HCT116 (cell line): Measurements from ENCODE around the gene SPTBN4. TPM values are rescaled to one million over a fixed set of nuclear protein-coding genes. Genes with fewer than 3 reads are reported as not detected.
"Not testable (repeated sequence)": the region's sequence is repeated elsewhere in the genome, so short reads cannot be mapped to it uniquely, and the experiment has no call there.

ENCODE experiments used
- ATAC-seq: fragments of 200-7000 bp; cut with Tn5 transposase; 2 replicates; pipeline ENCODE4 v1.9.1; 2020; ENCODE audit warnings: mild to moderate bottlenecking, moderate library complexity
- BruUV-seq: library from RNA; stranded (reverse); fragments of 400-500 nt; replicated peaks from 2 replicates; lab custom pipeline; 2021; lab: Mats Ljungman, UMichigan
- CTCF ChIA-PET: fragments of 300-600 bp; sonication (Branson Sonifier 250); formaldehyde crosslinking; loops from one replicate; lab custom pipeline; 2021; ENCODE audit warnings: antibody characterized with exemption; lab: Charles Lee
- POLR2A ChIA-PET: fragments of 300-600, 350-600 bp; sonication (Branson Sonifier 250); formaldehyde crosslinking; loops from one replicate; lab custom pipeline; 2021; ENCODE audit warnings: antibody characterized with exemption; lab: Charles Lee
- RAD21 ChIA-PET, 2 experiments: fragments of 300-600 bp; sonication (Branson Sonifier 250); formaldehyde crosslinking; loops; one replicate each; lab custom pipeline; 2023; ENCODE audit warnings: low total read pairs in 2 of 2; ENCODE audit not compliant: uncharacterized antibody in 2 of 2, unreplicated experiment in 2 of 2, low non-redundant PET in 1 of 2; lab: Charles Lee
- DNase-seq: peaks from one replicate; pipeline ENCODE4 v3.0.0-alpha.2; 2010; ENCODE audit warnings: low read depth, low spot score
- H2AFZ ChIP-seq: fragments of 200-600 bp; shearing (Covaris generic), sonication (generic); 2 replicates; pipeline ENCODE4 v1.6.1; 2017; ENCODE audit warnings: low read depth, mixed run types, mixed read lengths, antibody characterized with exemption, low read length; ENCODE audit not compliant: poor library complexity, severe bottlenecking
- H3K27ac ChIP-seq: 2 replicates; pipeline ENCODE4 v1.5.1; 2012; ENCODE audit warnings: low read depth, low read length
- H3K27me3 ChIP-seq: fragments of 200-600 bp; sonication (generic); 2 replicates; pipeline ENCODE4 v1.6.1; 2016; ENCODE audit warnings: mixed run types, low read length, mixed read lengths; ENCODE audit not compliant: insufficient read depth
- H3K36me3 ChIP-seq, 2 experiments: fragments of 200-500 bp in 1 of 2; fragments of 200-600 bp in 1 of 2; sonication (Bioruptor generic) in 1 of 2; sonication (generic) in 1 of 2; 2 replicates each; pipeline versions ENCODE4 v1.5.1 to v1.6.1; 2014 to 2016; ENCODE audit warnings: low read length in 2 of 2, inconsistent platforms in 1 of 2, mixed read lengths in 1 of 2, mixed run types in 1 of 2; ENCODE audit not compliant: insufficient read depth in 2 of 2, control insufficient read depth in 1 of 2
- H3K4me1 ChIP-seq, 2 experiments: fragments of 200-600 bp in 1 of 2; sonication (generic) in 1 of 2; 2 replicates each; pipeline versions ENCODE4 v1.5.1 to v1.6.1; 2012 to 2017; ENCODE audit warnings: low read length in 2 of 2, inconsistent platforms in 1 of 2, mild to moderate bottlenecking in 1 of 2, mixed read lengths in 1 of 2, mixed run types in 1 of 2, moderate library complexity in 1 of 2; ENCODE audit not compliant: insufficient read depth in 2 of 2, control insufficient read depth in 1 of 2
- H3K4me2 ChIP-seq: fragments of 200-600 bp; sonication (generic); 2 replicates; pipeline ENCODE4 v1.6.1; 2017; ENCODE audit warnings: mixed run types, low read length, mixed read lengths
- H3K4me3 ChIP-seq, 2 experiments: fragments of 200-600 bp in 1 of 2; sonication (generic) in 1 of 2; replicated peaks in 1 of 2; 2 replicates each; pipeline ENCODE4 v1.5.1; 2011 to 2016; ENCODE audit warnings: low read length in 2 of 2, control low read depth in 1 of 2, low read depth in 1 of 2, mild to moderate bottlenecking in 1 of 2, mixed read lengths in 1 of 2, mixed run types in 1 of 2
- H3K79me2 ChIP-seq: fragments of 200-600 bp; sonication (generic); 2 replicates; pipeline ENCODE4 v1.6.1; 2017; ENCODE audit warnings: mild to moderate bottlenecking, mixed run types, low read length, moderate library complexity, mixed read lengths; ENCODE audit not compliant: insufficient read depth
- H3K9ac ChIP-seq: fragments of 200-600 bp; sonication (generic); 2 replicates; pipeline ENCODE4 v1.6.1; 2016; ENCODE audit warnings: low read length, mixed read lengths
- H3K9me2 ChIP-seq: fragments of 200-600 bp; sonication (generic), shearing (Covaris generic); 2 replicates; pipeline ENCODE4 v1.6.1; 2017; ENCODE audit warnings: mixed run types, mild to moderate bottlenecking, moderate library complexity; ENCODE audit not compliant: insufficient read depth
- H3K9me3 ChIP-seq, 2 experiments: fragments of 200-500 bp in 1 of 2; fragments of 200-600 bp in 1 of 2; sonication (Bioruptor generic) in 1 of 2; sonication (generic) in 1 of 2; 2 replicates each; pipeline ENCODE4 v1.6.1; 2014 to 2017; ENCODE audit warnings: low read length in 2 of 2, mixed read lengths in 2 of 2, inconsistent platforms in 1 of 2, low read depth in 1 of 2, mild to moderate bottlenecking in 1 of 2, mixed run types in 1 of 2, moderate library complexity in 1 of 2; ENCODE audit not compliant: control insufficient read depth in 1 of 2, insufficient read depth in 1 of 2
- H4K20me1 ChIP-seq: fragments of 200-600 bp; sonication (generic), shearing (Covaris generic); 2 replicates; pipeline ENCODE4 v1.6.1; 2017; ENCODE audit warnings: mixed run types, mild to moderate bottlenecking, moderate library complexity; ENCODE audit not compliant: insufficient read depth
- CBX3 ChIP-seq: IDR thresholded peaks from 2 replicates; pipeline ENCODE4 v1.6.1; 2012; ENCODE audit warnings: low read depth
- CEBPB ChIP-seq: IDR thresholded peaks from 2 replicates; pipeline ENCODE4 v1.6.1; 2012; ENCODE audit warnings: low read depth
- EZH2 ChIP-seq: fragments of 200-600 bp; sonication (generic); IDR thresholded peaks from 2 replicates; pipeline ENCODE4 v1.6.1; 2017; ENCODE audit warnings: antibody characterized with exemption, mixed run types
- EZH2phosphoT487 ChIP-seq: fragments of 200-600 bp; IDR thresholded peaks from 2 replicates; pipeline ENCODE4 v1.6.1; 2018; ENCODE audit warnings: antibody characterized with exemption, borderline replicate concordance
- FOSL1 ChIP-seq: IDR thresholded peaks from 2 replicates; pipeline ENCODE4 v1.6.1; 2012; ENCODE audit warnings: low read depth
- JUND ChIP-seq: IDR thresholded peaks from 2 replicates; pipeline ENCODE4 v1.6.1; 2012
- POLR2A ChIP-seq: IDR thresholded peaks from 2 replicates; pipeline ENCODE4 v1.7.0; 2011; ENCODE audit warnings: borderline replicate concordance; ENCODE audit not compliant: insufficient read depth, insufficient read length; ENCODE audit errors: extremely low read depth
- RAD21 ChIP-seq: IDR thresholded peaks from 2 replicates; pipeline ENCODE4 v1.6.1; 2012; ENCODE audit warnings: low read depth, mild to moderate bottlenecking
- SP1 ChIP-seq: IDR thresholded peaks from 2 replicates; pipeline ENCODE4 v1.6.1; 2012; ENCODE audit warnings: low read depth
- SRF ChIP-seq: IDR thresholded peaks from 2 replicates; pipeline ENCODE4 v1.6.1; 2012; ENCODE audit warnings: low read depth
- YY1 ChIP-seq: IDR thresholded peaks from 2 replicates; pipeline ENCODE4 v1.6.1; 2011; ENCODE audit warnings: low read length, low read depth, moderate library complexity, mild to moderate bottlenecking; ENCODE audit not compliant: insufficient replicate concordance; ENCODE audit errors: extremely low read depth
- ZFX ChIP-seq: fragments of 450-650 bp; IDR thresholded peaks from 2 replicates; pipeline ENCODE4 v1.6.1; 2017
- ZNF274 ChIP-seq: fragments of 200-500 bp; sonication (Bioruptor generic); IDR thresholded peaks from 2 replicates; pipeline ENCODE4 v1.6.1; 2014; ENCODE audit warnings: mild to moderate bottlenecking, low read depth, low read length, inconsistent platforms
- intact Hi-C: fragments of 100-400 bp; cut with micrococcal nuclease; formaldehyde crosslinking; loops from 2 replicates; pipeline ENCODE4 v1.10.0; 2022
- total RNA-seq: library from RNA; stranded (reverse); gene quantifications from one replicate; pipeline ENCODE4 v1.2.1, GENCODE V29; 2021; ENCODE audit not compliant: unreplicated experiment
- TF ChIP-seq, protein P1 (sequence below): IDR thresholded peaks from 2 replicates; pipeline ENCODE4 v1.6.1; 2012; ENCODE audit warnings: low read depth
- TF ChIP-seq, protein P2 (sequence below): IDR thresholded peaks from 2 replicates; pipeline ENCODE4 v1.6.1; 2012
- TF ChIP-seq, protein P3 (sequence below): IDR thresholded peaks from 2 replicates; pipeline ENCODE4 v1.6.1; 2012

Gene SPTBN4
- total RNA-seq, 1 experiment from 2014 or later = 4.6 TPM

DNA sequence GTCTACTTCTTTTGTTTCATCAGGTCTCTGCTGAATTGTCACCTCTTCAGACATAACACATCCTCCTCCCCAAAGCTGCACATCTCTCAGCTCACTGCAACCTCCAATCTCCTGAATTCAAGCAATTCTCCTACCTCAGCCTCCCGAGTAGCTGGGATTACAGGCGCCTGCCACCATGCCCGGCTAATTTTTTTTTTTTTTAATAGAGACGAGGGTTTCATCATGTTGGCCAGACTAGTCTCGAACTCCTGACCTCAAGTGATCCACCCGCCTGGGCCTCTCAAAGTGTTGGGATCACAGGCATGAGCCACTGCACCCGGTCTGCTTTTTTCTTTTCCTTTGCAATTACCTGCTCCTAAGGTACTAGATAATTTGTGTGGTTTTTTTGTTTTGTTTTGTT is 34.0 kb upstream of the SPTBN4 start:
- H3K9me3 ChIP-seq, H3K27me3 ChIP-seq, H2AFZ ChIP-seq, H4K20me1 ChIP-seq, DNase-seq, H3K79me2 ChIP-seq, ATAC-seq, H3K36me3 ChIP-seq, H3K9me2 ChIP-seq, intact Hi-C loops, BruUV-seq: not testable (repeated sequence)
- CTCF ChIA-PET = interaction anchor here (1.1 to 1.7 kb wide), 4 partner anchors 10 to 151 kb away, joined by 3 to 7 read pairs (median 3); no protein-coding TSS in a partner anchor
- Histone ChIP-seq H3K4me3 (peak overlapping the region; percentile 36 to 54), H3K4me1 (peaks cover 31 to 43% of the 10 kb centered on the region in 2 experiments), H3K9ac (peak overlapping the region; percentile 72), H3K27ac (peak overlapping the region; percentile 95), H3K4me2 (peak overlapping the region; percentile 76)
- POLR2A ChIA-PET = interaction anchor here (0.7 to 1.2 kb wide), 2 partner anchors 20 to 33 kb away, joined by 3 read pairs; partner anchors contain the start of genes BLVRB and PRX
- RAD21 ChIA-PET = interaction anchor here in 1 of 2 experiments (0.6 kb wide), 1 partner anchor 202 kb away, joined by 3 read pairs; no protein-coding TSS in a partner anchor

DNA sequence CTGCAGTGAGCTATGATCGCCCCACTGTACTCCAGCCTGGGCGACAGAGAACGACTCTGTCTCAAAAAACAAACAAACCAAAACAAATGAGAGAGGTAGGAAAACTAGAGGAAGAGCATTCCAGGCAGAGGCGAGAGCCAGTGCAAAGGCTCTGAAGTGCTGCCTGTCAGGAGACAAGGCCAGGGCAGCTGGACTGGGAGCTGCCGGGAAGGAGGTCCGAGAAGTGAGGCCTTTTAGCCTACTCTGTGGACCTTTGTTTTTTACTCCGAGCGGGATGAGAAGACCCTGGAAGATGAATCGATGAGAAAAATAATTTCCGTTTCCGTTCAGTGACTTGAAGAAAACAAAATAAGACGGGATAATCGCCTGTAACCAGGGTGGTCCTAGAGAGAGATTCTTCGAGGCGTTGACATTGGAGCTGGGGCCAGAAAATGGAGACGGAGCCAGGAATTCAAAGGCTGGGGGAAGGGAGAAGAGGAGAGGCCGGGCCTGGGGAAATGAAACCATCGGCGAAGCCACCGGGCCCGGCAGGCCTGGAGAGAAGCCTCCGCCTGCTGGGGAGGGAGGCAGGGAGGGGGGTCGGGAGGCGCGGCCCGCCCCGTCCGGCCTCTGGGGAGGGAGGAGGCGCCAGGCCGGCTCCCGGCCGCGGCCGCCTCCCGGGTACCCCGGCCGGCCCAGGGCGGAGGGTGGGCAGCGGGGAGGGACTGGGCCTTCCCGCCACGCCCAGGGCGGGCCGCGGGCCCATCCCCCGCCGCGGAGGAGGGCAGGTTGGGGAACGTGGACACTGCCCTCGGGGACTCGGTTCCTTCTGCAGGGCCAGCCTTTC is 33.2 kb upstream of the SPTBN4 start:
- H3K79me2 ChIP-seq = no peaks in the 10 kb centered on the region
- POLR2A ChIA-PET = interaction anchor here (1.1 to 2.0 kb wide), 3 partner anchors 8 to 21 kb away, joined by 3 to 9 read pairs (median 4); partner anchors contain the start of genes PRX and SERTAD1
- no peaks in the 10 kb centered on the region for H3K9me3 ChIP-seq
- intact Hi-C loops = no loop called here
- no peaks in the 10 kb centered on the region for H3K27me3 ChIP-seq
- RAD21 ChIA-PET = interaction anchor here in 1 of 2 experiments (0.6 kb wide), 1 partner anchor 203 kb away, joined by 3 read pairs; no protein-coding TSS in a partner anchor
- H3K36me3 ChIP-seq = no peaks in the 10 kb centered on the region
- ATAC-seq (peak; percentile 92), DNase-seq (no peak)
- H3K9ac ChIP-seq = peak overlapping the region; percentile 72
- H3K4me2 ChIP-seq = peak overlapping the region; percentile 76
- peaks cover 31 to 43% of the 10 kb centered on the region in 2 experiments for H3K4me1 ChIP-seq
- no peaks in the 10 kb centered on the region for H4K20me1 ChIP-seq
- H3K27ac ChIP-seq = peak overlapping the region; percentile 95
- CTCF ChIA-PET = interaction anchor here (1.0 to 1.7 kb wide), 5 partner anchors 9 to 150 kb away, joined by 3 to 7 read pairs (median 3); no protein-coding TSS in a partner anchor
- H2AFZ ChIP-seq = no peak overlapping the region
- H3K4me3 ChIP-seq = peak overlapping the region; percentile 36 to 54
- no peaks in the 10 kb centered on the region for H3K9me2 ChIP-seq
- TSS peak; percentile 99 for BruUV-seq
- TF ChIP-seq JUND (no peak), SRF (no peak), ZFX (peak; percentile 76), SP1 (peak; percentile 54), EZH2 (no peak), CEBPB (no peak), EZH2phosphoT487 (no peak), RAD21 (no peak), YY1 (no peak), POLR2A (peak; percentile 48), ZNF274 (no peak), CBX3 (no peak), FOSL1 (no peak)
- TF ChIP-seq, protein P1, sequence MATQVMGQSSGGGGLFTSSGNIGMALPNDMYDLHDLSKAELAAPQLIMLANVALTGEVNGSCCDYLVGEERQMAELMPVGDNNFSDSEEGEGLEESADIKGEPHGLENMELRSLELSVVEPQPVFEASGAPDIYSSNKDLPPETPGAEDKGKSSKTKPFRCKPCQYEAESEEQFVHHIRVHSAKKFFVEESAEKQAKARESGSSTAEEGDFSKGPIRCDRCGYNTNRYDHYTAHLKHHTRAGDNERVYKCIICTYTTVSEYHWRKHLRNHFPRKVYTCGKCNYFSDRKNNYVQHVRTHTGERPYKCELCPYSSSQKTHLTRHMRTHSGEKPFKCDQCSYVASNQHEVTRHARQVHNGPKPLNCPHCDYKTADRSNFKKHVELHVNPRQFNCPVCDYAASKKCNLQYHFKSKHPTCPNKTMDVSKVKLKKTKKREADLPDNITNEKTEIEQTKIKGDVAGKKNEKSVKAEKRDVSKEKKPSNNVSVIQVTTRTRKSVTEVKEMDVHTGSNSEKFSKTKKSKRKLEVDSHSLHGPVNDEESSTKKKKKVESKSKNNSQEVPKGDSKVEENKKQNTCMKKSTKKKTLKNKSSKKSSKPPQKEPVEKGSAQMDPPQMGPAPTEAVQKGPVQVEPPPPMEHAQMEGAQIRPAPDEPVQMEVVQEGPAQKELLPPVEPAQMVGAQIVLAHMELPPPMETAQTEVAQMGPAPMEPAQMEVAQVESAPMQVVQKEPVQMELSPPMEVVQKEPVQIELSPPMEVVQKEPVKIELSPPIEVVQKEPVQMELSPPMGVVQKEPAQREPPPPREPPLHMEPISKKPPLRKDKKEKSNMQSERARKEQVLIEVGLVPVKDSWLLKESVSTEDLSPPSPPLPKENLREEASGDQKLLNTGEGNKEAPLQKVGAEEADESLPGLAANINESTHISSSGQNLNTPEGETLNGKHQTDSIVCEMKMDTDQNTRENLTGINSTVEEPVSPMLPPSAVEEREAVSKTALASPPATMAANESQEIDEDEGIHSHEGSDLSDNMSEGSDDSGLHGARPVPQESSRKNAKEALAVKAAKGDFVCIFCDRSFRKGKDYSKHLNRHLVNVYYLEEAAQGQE = no peak
- TF ChIP-seq, protein P2, sequence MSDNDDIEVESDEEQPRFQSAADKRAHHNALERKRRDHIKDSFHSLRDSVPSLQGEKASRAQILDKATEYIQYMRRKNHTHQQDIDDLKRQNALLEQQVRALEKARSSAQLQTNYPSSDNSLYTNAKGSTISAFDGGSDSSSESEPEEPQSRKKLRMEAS = peak; percentile 50; the same call in 1 of the 2 replicates
- TF ChIP-seq, protein P3, sequence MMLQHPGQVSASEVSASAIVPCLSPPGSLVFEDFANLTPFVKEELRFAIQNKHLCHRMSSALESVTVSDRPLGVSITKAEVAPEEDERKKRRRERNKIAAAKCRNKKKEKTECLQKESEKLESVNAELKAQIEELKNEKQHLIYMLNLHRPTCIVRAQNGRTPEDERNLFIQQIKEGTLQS = no peak
